Forelimb muscle (tissue), 1 donor: ENCODE results near the gene UCKL1. TPM values are rescaled to one million over a fixed set of nuclear protein-coding genes. Genes with fewer than 3 reads are reported as not detected.
"Not testable (repeated sequence)": the region's sequence is repeated elsewhere in the genome, so short reads cannot be mapped to it uniquely, and the experiment has no call there.

ENCODE experiments used
- DNase-seq: peaks from one replicate; pipeline ENCODE4 v3.0.0-alpha.2; 2013; ENCODE audit warnings: low read depth
- polyA plus RNA-seq: library from polyadenylated mRNA; unstranded; fragments of 120-200 nt; gene quantifications from one replicate; pipeline ENCODE4 v1.2.1, GENCODE V29; 2013; ENCODE audit not compliant: insufficient read length

Gene UCKL1
- polyA plus RNA-seq = 48.5 TPM

- DNase-seq = peak; percentile 75
These were observed at the start of gene UCKL1 for GRCh38 chr20:63955827-63956663. UCKL1 (minus strand) TSS chr20:63956416; CDS start chr20:63956372, 44 bp downstream.

- no peak for DNase-seq
These were observed 49.2 kb upstream of the UCKL1 start for GRCh38 chr20:64005394-64005793.

- DNase-seq = no peak
These were observed 47.9 kb upstream of the UCKL1 start for GRCh38 chr20:64003960-64004725.

GRCh38 chr20:64001607-64002011 is 45.4 kb upstream of the UCKL1 start:
- no peak for DNase-seq

GRCh38 chr20:64000906-64001305 is 44.7 kb upstream of the UCKL1 start:
- DNase-seq = no peak

GRCh38 chr20:63982937-63983336 is 26.7 kb upstream of the UCKL1 start:
- DNase-seq = no peak

- DNase-seq = peak; percentile 81
These were observed 24.9 kb upstream of the UCKL1 start, which contains the start of gene PRPF6 for GRCh38 chr20:63980806-63981728. PRPF6 (plus strand) TSS chr20:63981132; CDS start chr20:63981246, 114 bp downstream.

GRCh38 chr20:63980317-63980805 is 24.1 kb upstream of the UCKL1 start:
- no peak for DNase-seq

GRCh38 chr20:63979557-63980316 is 23.5 kb upstream of the UCKL1 start, which contains the start of gene SAMD10:
SAMD10 (minus strand) TSS chr20:63979642; CDS start chr20:63979467, 175 bp downstream.
- no peak for DNase-seq

GRCh38 chr20:63979229-63979556 is 23.0 kb upstream of the UCKL1 start:
- no peak for DNase-seq

GRCh38 chr20:63978319-63979228 is 22.4 kb upstream of the UCKL1 start:
- no peak for DNase-seq

GRCh38 chr20:63977739-63978276 is 21.6 kb upstream of the UCKL1 start:
- DNase-seq = no peak

GRCh38 chr20:63976980-63977738 is 20.9 kb upstream of the UCKL1 start:
- DNase-seq = no peak

- DNase-seq = not testable (repeated sequence)
These were observed 20.3 kb upstream of the UCKL1 start for GRCh38 chr20:63976511-63976910.

GRCh38 chr20:63974402-63975200 is 18.4 kb upstream of the UCKL1 start:
- no peak for DNase-seq

- DNase-seq = peak; percentile 48
These were observed 17.6 kb upstream of the UCKL1 start for GRCh38 chr20:63973636-63974401.

- DNase-seq = no peak
These were observed 16.9 kb upstream of the UCKL1 start for GRCh38 chr20:63973160-63973479.
